PC-9 (cell line): ENCODE results near the gene LIPG.

Source experiments
- CTCF ChIP-seq: fragments of 200-600 bp; sonication (generic); conservative IDR thresholded peaks from 2 replicates; pipeline ENCODE4 v1.6.1; 2017; ENCODE audit warnings: mixed run types, antibody characterized with exemption, mild to moderate bottlenecking, moderate library complexity
- EZH2 ChIP-seq: fragments of 200-600 bp; sonication (generic); IDR thresholded peaks from 2 replicates; pipeline ENCODE4 v1.8.0; 2017; ENCODE audit warnings: antibody characterized with exemption, low read depth

GRCh38 chr18:49584394-49584793, 22.5 kb downstream of the LIPG start:
- no peak for TF ChIP-seq CTCF
- TF ChIP-seq EZH2, result no peak
